ENCODE data around the gene XYLT1.

- TF ChIP-seq, protein P1, sequence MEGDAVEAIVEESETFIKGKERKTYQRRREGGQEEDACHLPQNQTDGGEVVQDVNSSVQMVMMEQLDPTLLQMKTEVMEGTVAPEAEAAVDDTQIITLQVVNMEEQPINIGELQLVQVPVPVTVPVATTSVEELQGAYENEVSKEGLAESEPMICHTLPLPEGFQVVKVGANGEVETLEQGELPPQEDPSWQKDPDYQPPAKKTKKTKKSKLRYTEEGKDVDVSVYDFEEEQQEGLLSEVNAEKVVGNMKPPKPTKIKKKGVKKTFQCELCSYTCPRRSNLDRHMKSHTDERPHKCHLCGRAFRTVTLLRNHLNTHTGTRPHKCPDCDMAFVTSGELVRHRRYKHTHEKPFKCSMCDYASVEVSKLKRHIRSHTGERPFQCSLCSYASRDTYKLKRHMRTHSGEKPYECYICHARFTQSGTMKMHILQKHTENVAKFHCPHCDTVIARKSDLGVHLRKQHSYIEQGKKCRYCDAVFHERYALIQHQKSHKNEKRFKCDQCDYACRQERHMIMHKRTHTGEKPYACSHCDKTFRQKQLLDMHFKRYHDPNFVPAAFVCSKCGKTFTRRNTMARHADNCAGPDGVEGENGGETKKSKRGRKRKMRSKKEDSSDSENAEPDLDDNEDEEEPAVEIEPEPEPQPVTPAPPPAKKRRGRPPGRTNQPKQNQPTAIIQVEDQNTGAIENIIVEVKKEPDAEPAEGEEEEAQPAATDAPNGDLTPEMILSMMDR (IDR thresholded peaks at IDR 0.05), result no peak
- TF ChIP-seq POLR2AphosphoS5 (IDR thresholded peaks at IDR 0.05), result no peak
Observed at GRCh38 chr16:17229766-17230165, 241.0 kb downstream of the XYLT1 start.
